ENCODE data around the gene GFRA1. TPM values are rescaled to one million over a fixed set of nuclear protein-coding genes. Genes with fewer than 3 reads are reported as not detected.

The GFRA1 gene
- polyA plus RNA-seq, 2 of the 4 experiments (the other 2 are of a cell fraction), result 4.0 to 9.5 TPM

DNA sequence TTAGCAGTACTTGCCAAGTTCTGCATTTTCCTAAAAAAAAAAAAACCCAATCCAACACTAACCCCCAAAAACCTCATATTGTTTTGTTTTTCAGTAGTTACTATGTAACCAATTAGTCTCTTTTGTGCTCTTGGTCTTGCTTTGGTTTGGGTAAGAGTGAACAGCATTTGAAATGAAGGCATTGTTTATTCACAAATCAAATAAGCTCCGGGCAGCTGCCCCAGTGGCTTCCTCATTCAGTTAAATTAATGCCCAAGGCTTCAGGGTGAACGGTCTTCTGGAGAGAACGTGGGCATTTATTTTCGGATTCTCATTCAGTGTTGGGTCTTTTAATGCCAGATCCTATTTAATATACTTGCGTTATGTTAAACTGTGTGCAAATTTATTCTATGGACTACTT is 108.7 kb downstream of the GFRA1 start:
- H3K4me3 ChIP-seq, result no peak overlapping the region
- POLR2A ChIA-PET, result no interaction called here
- ATAC-seq (no peak), DNase-seq (ENCODE audit: low read depth in 1 of 2, low spot score in 1 of 2) (no peak), FAIRE-seq (no peak)
- 44% methylated on average over 5 of the region's 5 CpGs for whole genome bisulfite sequencing (ENCODE audit: missing lambda C conversion rate)
- no peaks in the 10 kb centered on the region for H3K9me3 ChIP-seq
- CTCF ChIA-PET, result no interaction called here
- TF ChIP-seq MAZ (IDR thresholded peaks at IDR 0.05; ENCODE audit: borderline replicate concordance, low read depth, low read length) (no peak), HEYL (CRISPR knock-in tag; IDR thresholded peaks at IDR 0.05) (no peak), HOXB13 (CRISPR knock-in tag; IDR thresholded peaks at IDR 0.05; ENCODE audit: low read depth) (no peak), FOSB (CRISPR knock-in tag; IDR thresholded peaks at IDR 0.05) (no peak)
- TF ChIP-seq, protein P1, sequence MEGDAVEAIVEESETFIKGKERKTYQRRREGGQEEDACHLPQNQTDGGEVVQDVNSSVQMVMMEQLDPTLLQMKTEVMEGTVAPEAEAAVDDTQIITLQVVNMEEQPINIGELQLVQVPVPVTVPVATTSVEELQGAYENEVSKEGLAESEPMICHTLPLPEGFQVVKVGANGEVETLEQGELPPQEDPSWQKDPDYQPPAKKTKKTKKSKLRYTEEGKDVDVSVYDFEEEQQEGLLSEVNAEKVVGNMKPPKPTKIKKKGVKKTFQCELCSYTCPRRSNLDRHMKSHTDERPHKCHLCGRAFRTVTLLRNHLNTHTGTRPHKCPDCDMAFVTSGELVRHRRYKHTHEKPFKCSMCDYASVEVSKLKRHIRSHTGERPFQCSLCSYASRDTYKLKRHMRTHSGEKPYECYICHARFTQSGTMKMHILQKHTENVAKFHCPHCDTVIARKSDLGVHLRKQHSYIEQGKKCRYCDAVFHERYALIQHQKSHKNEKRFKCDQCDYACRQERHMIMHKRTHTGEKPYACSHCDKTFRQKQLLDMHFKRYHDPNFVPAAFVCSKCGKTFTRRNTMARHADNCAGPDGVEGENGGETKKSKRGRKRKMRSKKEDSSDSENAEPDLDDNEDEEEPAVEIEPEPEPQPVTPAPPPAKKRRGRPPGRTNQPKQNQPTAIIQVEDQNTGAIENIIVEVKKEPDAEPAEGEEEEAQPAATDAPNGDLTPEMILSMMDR (IDR thresholded peaks at IDR 0.05), result no peak
- TF ChIP-seq, protein P2, sequence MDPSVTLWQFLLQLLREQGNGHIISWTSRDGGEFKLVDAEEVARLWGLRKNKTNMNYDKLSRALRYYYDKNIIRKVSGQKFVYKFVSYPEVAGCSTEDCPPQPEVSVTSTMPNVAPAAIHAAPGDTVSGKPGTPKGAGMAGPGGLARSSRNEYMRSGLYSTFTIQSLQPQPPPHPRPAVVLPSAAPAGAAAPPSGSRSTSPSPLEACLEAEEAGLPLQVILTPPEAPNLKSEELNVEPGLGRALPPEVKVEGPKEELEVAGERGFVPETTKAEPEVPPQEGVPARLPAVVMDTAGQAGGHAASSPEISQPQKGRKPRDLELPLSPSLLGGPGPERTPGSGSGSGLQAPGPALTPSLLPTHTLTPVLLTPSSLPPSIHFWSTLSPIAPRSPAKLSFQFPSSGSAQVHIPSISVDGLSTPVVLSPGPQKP (IDR thresholded peaks at IDR 0.05; ENCODE audit: low read depth, low read length), result no peak
- H3K4me2 ChIP-seq, result no peak overlapping the region
- H3K4me1 ChIP-seq, result no peaks in the 10 kb centered on the region
- H3K27ac ChIP-seq, result no peak overlapping the region

DNA sequence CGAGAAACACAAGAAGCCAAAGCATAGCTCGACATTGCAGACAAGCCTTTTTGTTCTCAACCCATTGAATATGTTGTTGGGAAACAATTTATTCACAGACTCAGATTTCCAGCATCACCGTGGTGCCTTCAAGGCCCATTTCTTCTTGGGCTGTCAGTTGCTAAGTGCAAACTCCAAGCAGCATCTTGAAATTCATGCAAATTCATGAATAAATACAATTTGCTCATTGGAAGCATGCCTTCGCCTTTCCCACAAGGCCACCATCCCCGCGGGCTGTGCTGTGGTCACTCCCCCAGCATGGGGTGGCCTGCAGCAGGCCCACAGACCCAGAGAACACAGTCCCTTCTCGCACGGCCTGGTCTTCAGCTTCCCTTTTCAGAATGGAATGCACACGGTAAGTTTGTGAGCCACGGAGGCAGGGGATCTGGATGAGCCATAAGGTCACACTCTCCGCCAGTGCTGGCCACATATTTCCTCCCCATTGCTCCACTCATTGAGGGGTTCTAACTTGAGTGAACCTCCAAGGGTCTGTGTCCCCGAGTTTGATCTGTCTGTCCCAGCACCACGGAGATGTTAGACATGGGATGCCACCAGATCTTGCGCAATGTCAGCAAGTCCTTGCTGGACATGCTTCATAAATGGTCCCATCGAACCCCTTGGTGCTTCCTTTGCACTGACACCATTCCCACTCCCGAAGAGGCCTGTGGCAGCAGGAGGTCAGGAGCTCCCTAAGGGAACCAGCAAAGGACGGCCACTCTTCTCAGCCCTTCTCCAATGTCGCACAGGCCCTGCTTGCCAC is 109.5 kb downstream of the GFRA1 start:
- Histone ChIP-seq H3K9me3 (no peaks in the 10 kb centered on the region), H3K4me1 (no peaks in the 10 kb centered on the region), H3K27ac (no peak overlapping the region), H3K4me3 (no peak overlapping the region), H3K4me2 (no peak overlapping the region)
- no peak for FAIRE-seq
- no peak for ATAC-seq
- POLR2A ChIA-PET, result no interaction called here
- DNase-seq (ENCODE audit: low read depth in 1 of 2, low spot score in 1 of 2), result no peak
- WGBS (ENCODE audit: missing lambda C conversion rate), result 64% methylated on average over 16 of the region's 18 CpGs
- CTCF ChIA-PET, result no interaction called here
- no peak for TF ChIP-seq TFCP2L1 (CRISPR knock-in tag; IDR thresholded peaks at IDR 0.05)
- TF ChIP-seq CEBPB (IDR thresholded peaks at IDR 0.05), result peak; percentile 41 to 67; a peak in 3 of 4 replicates

DNA sequence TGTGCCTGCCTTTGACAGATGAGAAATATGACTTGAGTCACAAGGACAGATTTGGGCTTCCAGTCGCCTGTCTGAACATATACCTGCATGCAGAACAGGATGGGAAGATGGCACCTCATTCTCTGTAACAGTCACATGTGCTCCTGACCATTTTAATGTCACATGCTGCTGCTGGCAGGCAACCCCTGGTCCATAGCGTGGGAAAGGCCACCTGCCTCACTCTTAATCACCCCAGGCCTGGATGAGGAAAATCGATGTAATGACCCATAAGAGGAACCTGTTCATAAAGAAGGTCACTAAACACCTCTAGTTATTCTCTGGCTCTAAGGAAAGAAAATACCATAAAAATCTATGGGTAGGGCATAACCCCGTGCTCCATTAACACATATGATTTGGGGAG is 110.2 kb downstream of the GFRA1 start:
- no peak overlapping the region for H3K4me2 ChIP-seq
- DNase-seq (ENCODE audit: low read depth in 1 of 2, low spot score in 1 of 2) (no peak), ATAC-seq (no peak), FAIRE-seq (no peak)
- TF ChIP-seq GATA3 (IDR thresholded peaks at IDR 0.05; ENCODE audit: borderline replicate concordance) (no peak), JUN (IDR thresholded peaks at IDR 0.05) (no peak), SREBF2 (IDR thresholded peaks at IDR 0.05) (no peak), ZC3H11A (IDR thresholded peaks at IDR 0.05) (no peak), FOSL2 (IDR thresholded peaks at IDR 0.05) (no peak), FOSL2 (CRISPR knock-in tag; IDR thresholded peaks at IDR 0.05) (no peak), MYC (IDR thresholded peaks at IDR 0.05; ENCODE audit: borderline replicate concordance, low read length) (no peak), HDAC2 (IDR thresholded peaks at IDR 0.05) (no peak), KDM1A (IDR thresholded peaks at IDR 0.05; ENCODE audit: low read depth) (no peak), RAD21 (conservative IDR thresholded peaks at IDR 0.05 in 1 of 2, IDR thresholded peaks at IDR 0.05 in 1 of 2) (no peak), HOXA7 (CRISPR knock-in tag; IDR thresholded peaks at IDR 0.05) (no peak), FOXS1 (CRISPR knock-in tag; IDR thresholded peaks at IDR 0.05) (no peak), POLR2AphosphoS2 (conservative IDR thresholded peaks at IDR 0.05; ENCODE audit: low read length) (no peak), KDM5A (IDR thresholded peaks at IDR 0.05) (no peak)
- TF ChIP-seq, protein P3, sequence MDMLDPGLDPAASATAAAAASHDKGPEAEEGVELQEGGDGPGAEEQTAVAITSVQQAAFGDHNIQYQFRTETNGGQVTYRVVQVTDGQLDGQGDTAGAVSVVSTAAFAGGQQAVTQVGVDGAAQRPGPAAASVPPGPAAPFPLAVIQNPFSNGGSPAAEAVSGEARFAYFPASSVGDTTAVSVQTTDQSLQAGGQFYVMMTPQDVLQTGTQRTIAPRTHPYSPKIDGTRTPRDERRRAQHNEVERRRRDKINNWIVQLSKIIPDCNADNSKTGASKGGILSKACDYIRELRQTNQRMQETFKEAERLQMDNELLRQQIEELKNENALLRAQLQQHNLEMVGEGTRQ (IDR thresholded peaks at IDR 0.05), result no peak
- TF ChIP-seq, protein P4, sequence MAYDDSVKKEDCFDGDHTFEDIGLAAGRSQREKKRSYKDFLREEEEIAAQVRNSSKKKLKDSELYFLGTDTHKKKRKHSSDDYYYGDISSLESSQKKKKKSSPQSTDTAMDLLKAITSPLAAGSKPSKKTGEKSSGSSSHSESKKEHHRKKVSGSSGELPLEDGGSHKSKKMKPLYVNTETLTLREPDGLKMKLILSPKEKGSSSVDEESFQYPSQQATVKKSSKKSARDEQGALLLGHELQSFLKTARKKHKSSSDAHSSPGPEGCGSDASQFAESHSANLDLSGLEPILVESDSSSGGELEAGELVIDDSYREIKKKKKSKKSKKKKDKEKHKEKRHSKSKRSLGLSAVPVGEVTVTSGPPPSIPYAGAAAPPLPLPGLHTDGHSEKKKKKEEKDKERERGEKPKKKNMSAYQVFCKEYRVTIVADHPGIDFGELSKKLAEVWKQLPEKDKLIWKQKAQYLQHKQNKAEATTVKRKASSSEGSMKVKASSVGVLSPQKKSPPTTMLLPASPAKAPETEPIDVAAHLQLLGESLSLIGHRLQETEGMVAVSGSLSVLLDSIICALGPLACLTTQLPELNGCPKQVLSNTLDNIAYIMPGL (CRISPR knock-in tag; IDR thresholded peaks at IDR 0.05; ENCODE audit: borderline replicate concordance), result no peak
- TF ChIP-seq, protein P5, sequence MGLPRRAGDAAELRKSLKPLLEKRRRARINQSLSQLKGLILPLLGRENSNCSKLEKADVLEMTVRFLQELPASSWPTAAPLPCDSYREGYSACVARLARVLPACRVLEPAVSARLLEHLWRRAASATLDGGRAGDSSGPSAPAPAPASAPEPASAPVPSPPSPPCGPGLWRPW (IDR thresholded peaks at IDR 0.05), result no peak
- CTCF ChIA-PET, result no interaction called here
- 35% methylated on average over 4 of the region's 4 CpGs for WGBS (ENCODE audit: missing lambda C conversion rate)
- POLR2A ChIA-PET, result no interaction called here
- no peaks in the 10 kb centered on the region for H3K4me1 ChIP-seq
- H3K27ac ChIP-seq, result no peak overlapping the region
- H3K9me3 ChIP-seq, result no peaks in the 10 kb centered on the region
- no peak overlapping the region for H3K4me3 ChIP-seq
